Smooth muscle cell (in vitro differentiated cells): ENCODE measurements around the gene HDHD5. TPM values are rescaled to one million over a fixed set of nuclear protein-coding genes. Genes with fewer than 3 reads are reported as not detected.

ENCODE experiments used
- DNase-seq: peaks from one replicate; lab custom pipeline; 2025; ENCODE audit not compliant: unreplicated experiment; lab: John Stamatoyannopoulos, UW
- H2AFZ ChIP-seq: fragments of 200-600 bp; sonication (generic); 2 replicates; pipeline ENCODE4 v1.6.0; 2016; ENCODE audit warnings: antibody characterized with exemption, low read depth, mild to moderate bottlenecking
- H3F3A ChIP-seq: fragments of 200-600 bp; sonication (generic); 2 replicates; pipeline ENCODE4 v1.6.0; 2017; ENCODE audit warnings: antibody characterized with exemption, low read depth
- H3K27ac ChIP-seq: fragments of 200-600 bp; sonication (generic); 2 replicates; pipeline ENCODE4 v1.5.1; 2016; ENCODE audit warnings: low read depth, mild to moderate bottlenecking
- H3K27me3 ChIP-seq: fragments of 200-600 bp; sonication (generic); 2 replicates; pipeline ENCODE4 v1.6.1; 2016; ENCODE audit warnings: low read depth, mild to moderate bottlenecking
- H3K36me3 ChIP-seq: fragments of 200-600 bp; sonication (generic); 2 replicates; pipeline ENCODE4 v1.5.1; 2016; ENCODE audit warnings: low read depth
- H3K4me1 ChIP-seq: fragments of 200-600 bp; sonication (generic); 2 replicates; pipeline ENCODE4 v1.5.1; 2016; ENCODE audit warnings: low read depth
- H3K4me2 ChIP-seq: fragments of 200-600 bp; sonication (generic); 2 replicates; pipeline ENCODE4 v1.6.0; 2016; ENCODE audit warnings: mild to moderate bottlenecking
- H3K4me3 ChIP-seq: fragments of 200-600 bp; sonication (generic); 2 replicates; pipeline ENCODE4 v1.5.1; 2016; ENCODE audit warnings: mild to moderate bottlenecking
- H3K79me2 ChIP-seq: fragments of 200-600 bp; sonication (generic); 2 replicates; pipeline ENCODE4 v1.6.0; 2016; ENCODE audit warnings: low read depth, mild to moderate bottlenecking
- H3K9ac ChIP-seq: fragments of 200-600 bp; sonication (generic); 2 replicates; pipeline ENCODE4 v1.6.0; 2016; ENCODE audit warnings: low read depth
- H3K9me3 ChIP-seq: fragments of 200-600 bp; sonication (generic); replicated peaks from 2 replicates; pipeline ENCODE4 v1.5.1; 2016; ENCODE audit warnings: low read depth
- H4K20me1 ChIP-seq: fragments of 200-600 bp; sonication (generic); 2 replicates; pipeline ENCODE4 v1.6.0; 2016; ENCODE audit warnings: low read depth
- WGBS: methylation state at CpG from one replicate; pipeline ENCODE4 v1.1.7; 2016; ENCODE audit warnings: low lambda C conversion rate; 5-methylcytosine and 5-hydroxymethylcytosine counted together
- polyA plus RNA-seq: library from polyadenylated mRNA; unstranded; fragments of >200 nt; fragmentation: Nextera tagmentation; extraction: Ambion mirVana; gene quantifications from 2 replicates; pipeline ENCODE4 v1.2.1, GENCODE V29; 2016
- total RNA-seq: library from RNA; depleted of rRNA; stranded (reverse); fragments of >200 nt; gene quantifications from 2 replicates; pipeline ENCODE4 v1.2.3, GENCODE V29; 2014
- TF ChIP-seq, protein P1 (sequence below): fragments of 200-600 bp; sonication (generic); IDR thresholded peaks from 2 replicates; pipeline ENCODE4 v1.5.1; 2017; ENCODE audit warnings: borderline replicate concordance, mild to moderate bottlenecking, antibody characterized with exemption; ENCODE audit not compliant: insufficient read depth, poor library complexity, severe bottlenecking

HDHD5 gene
- total and polyA plus RNA-seq, 2 experiments from 2014 or later = 25.5 to 52.1 TPM

GRCh38 chr22:17130199-17130598, 28.9 kb downstream of the HDHD5 start:
- WGBS = 75% methylated on average over 1 of the region's 1 CpG
- TF ChIP-seq, protein P1, sequence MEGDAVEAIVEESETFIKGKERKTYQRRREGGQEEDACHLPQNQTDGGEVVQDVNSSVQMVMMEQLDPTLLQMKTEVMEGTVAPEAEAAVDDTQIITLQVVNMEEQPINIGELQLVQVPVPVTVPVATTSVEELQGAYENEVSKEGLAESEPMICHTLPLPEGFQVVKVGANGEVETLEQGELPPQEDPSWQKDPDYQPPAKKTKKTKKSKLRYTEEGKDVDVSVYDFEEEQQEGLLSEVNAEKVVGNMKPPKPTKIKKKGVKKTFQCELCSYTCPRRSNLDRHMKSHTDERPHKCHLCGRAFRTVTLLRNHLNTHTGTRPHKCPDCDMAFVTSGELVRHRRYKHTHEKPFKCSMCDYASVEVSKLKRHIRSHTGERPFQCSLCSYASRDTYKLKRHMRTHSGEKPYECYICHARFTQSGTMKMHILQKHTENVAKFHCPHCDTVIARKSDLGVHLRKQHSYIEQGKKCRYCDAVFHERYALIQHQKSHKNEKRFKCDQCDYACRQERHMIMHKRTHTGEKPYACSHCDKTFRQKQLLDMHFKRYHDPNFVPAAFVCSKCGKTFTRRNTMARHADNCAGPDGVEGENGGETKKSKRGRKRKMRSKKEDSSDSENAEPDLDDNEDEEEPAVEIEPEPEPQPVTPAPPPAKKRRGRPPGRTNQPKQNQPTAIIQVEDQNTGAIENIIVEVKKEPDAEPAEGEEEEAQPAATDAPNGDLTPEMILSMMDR = no peak
- Histone ChIP-seq H3K9ac (no peak overlapping the region), H3K27ac (no peak overlapping the region), H3K4me2 (no peak overlapping the region), H4K20me1 (no peaks in the 10 kb centered on the region), H3F3A (no peaks in the 10 kb centered on the region), H3K36me3 (no peaks in the 10 kb centered on the region), H3K79me2 (no peaks in the 10 kb centered on the region), H3K27me3 (no peaks in the 10 kb centered on the region), H3K4me3 (no peak overlapping the region), H3K9me3 (no peaks in the 10 kb centered on the region), H2AFZ (no peak overlapping the region), H3K4me1 (peaks cover 6% of the 10 kb centered on the region)
- no peak for DNase-seq

GRCh38 chr22:17121233-17122195, 37.6 kb downstream of the HDHD5 start, which contains the start of gene TMEM121B:
Gene TMEM121B, minus strand, starts transcription at chr22:17121360. Its CDS starts 233 bp downstream, at chr22:17121127.
- Histone ChIP-seq H3K9me3 (no peaks in the 10 kb centered on the region), H3K27ac (no peak within 1 kb of the TSS), H3K4me3 (peak within 1 kb of the TSS; percentile 65), H3F3A (no peaks in the 10 kb centered on the region), H3K4me2 (peak within 1 kb of the TSS; percentile 93), H3K36me3 (no peaks in the 10 kb centered on the region), H3K27me3 (peaks cover 25% of the 10 kb centered on the region), H3K9ac (no peak within 1 kb of the TSS), H3K79me2 (no peaks in the 10 kb centered on the region), H4K20me1 (no peaks in the 10 kb centered on the region), H3K4me1 (peaks cover 9% of the 10 kb centered on the region), H2AFZ (peak within 1 kb of the TSS; percentile 36)
- DNase-seq = peak; percentile 17
- 13% methylated on average over 42 of the region's 69 CpGs for WGBS
- TF ChIP-seq, protein P1 = no peak

- DNase-seq = no peak
- H3K9ac ChIP-seq = no peak overlapping the region
- WGBS = 1% methylated on average over 38 of the region's 70 CpGs
- no peaks in the 10 kb centered on the region for H3F3A ChIP-seq
- H3K4me3 ChIP-seq = peak overlapping the region; percentile 65
- H3K4me1 ChIP-seq = peaks cover 9% of the 10 kb centered on the region
- no peaks in the 10 kb centered on the region for H4K20me1 ChIP-seq
- H3K36me3 ChIP-seq = no peaks in the 10 kb centered on the region
- TF ChIP-seq, protein P1 = no peak
- no peak overlapping the region for H2AFZ ChIP-seq
- no peaks in the 10 kb centered on the region for H3K9me3 ChIP-seq
- H3K4me2 ChIP-seq = peak overlapping the region; percentile 93
- H3K27ac ChIP-seq = no peak overlapping the region
- H3K27me3 ChIP-seq = peaks cover 25% of the 10 kb centered on the region
- H3K79me2 ChIP-seq = no peaks in the 10 kb centered on the region
These were observed 38.3 kb downstream of the HDHD5 start for GRCh38 chr22:17120711-17121232.
